HG03354 (cell line): ENCODE data around the gene GABRR1.
A peak's percentile ranks its signal among the peaks of the same experiment; 100 is the strongest.

Source experiments
- ATAC-seq: cut with Tn5 transposase; IDR thresholded peaks from one replicate; pipeline ENCODE4 v1.9.1; 2021; ENCODE audit warnings: mild to moderate bottlenecking; ENCODE audit not compliant: unreplicated experiment, poor library complexity, severe bottlenecking

GABRR1 gene

GRCh38 chr6:89173634-89174033, 43.5 kb downstream of the GABRR1 start:
- no peak for ATAC-seq

GRCh38 chr6:89172131-89172530, 45.0 kb downstream of the GABRR1 start:
- ATAC-seq: no peak

GRCh38 chr6:89162047-89162371, 55.1 kb downstream of the GABRR1 start:
- no peak for ATAC-seq

GRCh38 chr6:89161326-89162046, 55.7 kb downstream of the GABRR1 start:
- ATAC-seq: no peak

- no peak for ATAC-seq
These were observed 56.6 kb downstream of the GABRR1 start for GRCh38 chr6:89160331-89161092.

- ATAC-seq: no peak
These were observed 63.0 kb downstream of the GABRR1 start for GRCh38 chr6:89154131-89154530.

DNA sequence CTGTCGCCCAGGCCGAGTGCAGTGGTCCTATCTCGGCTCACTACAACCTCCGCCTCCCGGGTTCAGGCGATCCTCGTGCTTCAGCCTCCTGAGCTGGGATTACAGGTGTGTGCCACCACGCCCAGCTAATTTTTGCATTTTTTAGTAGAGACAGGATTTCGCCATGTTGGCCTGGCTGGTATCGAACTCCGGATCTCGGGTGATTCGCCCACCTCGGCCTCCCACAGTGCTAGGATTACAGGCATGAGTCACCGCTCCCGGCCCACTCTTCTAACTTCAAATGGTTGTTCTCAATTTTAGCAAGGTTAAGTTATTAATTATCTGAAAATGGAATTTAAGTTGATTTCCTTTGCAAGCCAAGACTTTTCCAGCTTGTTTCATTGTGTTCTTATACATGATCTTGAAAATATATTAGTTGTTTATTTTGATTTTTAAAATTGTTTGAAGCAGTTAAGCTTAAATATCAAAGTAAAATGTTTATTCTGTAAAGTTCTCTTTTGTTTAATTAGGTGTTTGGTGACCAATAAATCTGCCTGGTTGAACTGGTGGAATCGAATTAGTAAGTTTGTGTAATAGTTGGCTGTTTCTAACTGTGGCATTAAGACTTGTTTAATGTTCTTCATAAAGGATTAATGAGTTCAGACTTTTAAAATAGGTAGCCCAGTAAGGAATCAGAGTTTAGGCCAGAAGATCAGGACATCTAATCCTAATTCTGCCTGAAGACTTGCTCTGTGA, 69.0 kb downstream of the GABRR1 start:
- no peak for ATAC-seq

GRCh38 chr6:89146718-89147700, 70.1 kb downstream of the GABRR1 start:
- ATAC-seq: peak; percentile 35

DNA sequence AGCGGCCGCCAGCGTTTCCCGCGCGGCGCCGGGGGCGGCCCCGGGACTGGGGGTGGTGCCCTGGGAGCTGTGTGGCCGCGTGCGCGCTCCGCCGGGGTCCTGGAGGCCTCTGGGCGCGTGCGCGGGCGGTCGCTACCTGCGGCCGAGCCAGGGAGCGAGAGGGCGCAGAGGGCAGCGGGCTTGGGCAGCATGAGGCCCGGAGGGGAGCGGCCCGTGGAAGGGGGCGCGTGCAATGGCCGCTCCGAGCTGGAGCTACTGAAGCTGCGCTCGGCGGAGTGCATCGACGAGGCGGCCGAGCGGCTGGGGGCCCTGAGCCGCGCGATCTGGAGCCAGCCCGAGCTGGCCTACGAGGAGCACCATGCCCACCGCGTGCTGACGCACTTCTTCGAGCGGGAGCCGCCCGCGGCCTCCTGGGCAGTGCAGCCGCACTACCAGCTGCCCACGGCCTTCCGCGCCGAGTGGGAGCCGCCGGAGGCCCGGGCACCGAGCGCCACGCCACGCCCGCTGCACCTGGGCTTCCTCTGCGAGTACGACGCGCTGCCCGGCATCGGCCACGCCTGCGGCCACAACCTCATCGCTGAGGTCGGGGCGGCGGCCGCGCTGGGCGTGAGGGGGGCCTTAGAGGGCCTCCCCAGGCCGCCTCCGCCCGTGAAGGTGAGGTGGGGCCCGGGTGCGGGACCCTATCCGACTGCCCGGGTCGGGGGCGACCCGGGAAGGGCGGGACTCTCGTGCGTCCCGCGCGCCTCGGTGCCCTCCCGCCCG, 71.0 kb downstream of the GABRR1 start, which contains the start of gene PM20D2:
Gene PM20D2 (plus strand): TSS at position 100 of the 762 bp plus-strand sequence. CDS start 90 bp downstream, at position 190.
- peak; percentile 69 for ATAC-seq

- ATAC-seq: peak; percentile 55
These were observed 71.8 kb downstream of the GABRR1 start for GRCh38 chr6:89145091-89145955.

- peak; percentile 62 for ATAC-seq
These were observed 72.7 kb downstream of the GABRR1 start for GRCh38 chr6:89144354-89144906.

- no peak for ATAC-seq
These were observed 76.6 kb downstream of the GABRR1 start for GRCh38 chr6:89140347-89141156.

GRCh38 chr6:89139509-89140346, 77.4 kb downstream of the GABRR1 start:
- ATAC-seq: no peak

- no peak for ATAC-seq
These were observed 79.0 kb downstream of the GABRR1 start for GRCh38 chr6:89138173-89138572.

DNA sequence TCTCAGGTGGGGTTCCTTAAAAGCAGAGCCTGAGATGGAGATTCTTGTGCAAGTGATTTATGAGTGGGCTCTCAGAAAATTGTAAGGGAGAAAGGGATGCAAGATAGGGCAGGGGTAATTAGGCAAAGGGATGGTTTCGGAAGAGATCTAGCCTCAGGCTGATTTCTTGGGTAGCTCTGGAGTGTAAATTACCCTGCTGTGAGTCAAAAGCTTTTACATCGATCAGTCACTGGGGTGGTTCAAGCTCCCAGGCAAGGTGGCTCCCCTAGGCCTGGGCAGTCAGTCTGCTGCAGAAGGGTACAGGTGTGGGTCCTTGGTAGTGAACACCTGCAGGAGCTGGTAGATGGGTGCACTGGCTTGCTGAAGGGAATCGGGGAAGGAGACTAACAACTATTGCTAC, 82.4 kb downstream of the GABRR1 start:
- no peak for ATAC-seq

- ATAC-seq: no peak
These were observed 83.2 kb downstream of the GABRR1 start for GRCh38 chr6:89133981-89134380.
